Measurements from ENCODE around the gene CHSY1.
A peak's percentile ranks its signal among the peaks of the same experiment; 100 is the strongest.
"Not testable (repeated sequence)": the region's sequence is repeated elsewhere in the genome, so short reads cannot be mapped to it uniquely, and the experiment has no call there.

The CHSY1 gene

GRCh38 chr15:101138086-101138660 is 113.7 kb downstream of the CHSY1 start:
- DNase-seq (ENCODE audit: low spot score) = no peak
- no peak for FAIRE-seq

GRCh38 chr15:101137312-101137940 is 114.4 kb downstream of the CHSY1 start:
- DNase-seq (ENCODE audit: low spot score) (no peak), FAIRE-seq (no peak)

- FAIRE-seq = no peak
- DNase-seq (ENCODE audit: low spot score) = no peak
Measured at GRCh38 chr15:101136381-101137268, 115.2 kb downstream of the CHSY1 start.

- no peak for FAIRE-seq
- DNase-seq (ENCODE audit: low spot score) = no peak
Measured at GRCh38 chr15:101135532-101136166, 116.2 kb downstream of the CHSY1 start.

GRCh38 chr15:101134780-101135179 is 117.1 kb downstream of the CHSY1 start:
- FAIRE-seq = no peak

GRCh38 chr15:101133751-101134261 is 118.0 kb downstream of the CHSY1 start:
- DNase-seq (ENCODE audit: low spot score) = no peak
- no peak for FAIRE-seq

More at GRCh38 chr15:101134780-101135179, 117.1 kb downstream of the CHSY1 start:
- DNase-seq (ENCODE audit: low spot score) = no peak

- DNase-seq (ENCODE audit: low spot score) (no peak), FAIRE-seq (no peak)
Measured at GRCh38 chr15:101133181-101133460, 118.7 kb downstream of the CHSY1 start.

- no peak for FAIRE-seq
- DNase-seq (ENCODE audit: low spot score) = no peak
Measured at GRCh38 chr15:101132390-101133180, 119.3 kb downstream of the CHSY1 start.

- no peak for FAIRE-seq
- no peak for DNase-seq (ENCODE audit: low spot score)
Measured at GRCh38 chr15:101131489-101132389, 120.1 kb downstream of the CHSY1 start.

- no peak for FAIRE-seq
- DNase-seq (ENCODE audit: low spot score) = no peak
Measured at GRCh38 chr15:101129851-101130380, 121.9 kb downstream of the CHSY1 start.

- peak; percentile 90 for DNase-seq (ENCODE audit: low spot score)
- FAIRE-seq = peak; percentile 32
Measured at GRCh38 chr15:101128221-101129015, 123.4 kb downstream of the CHSY1 start.

- FAIRE-seq (peak; percentile 82), DNase-seq (ENCODE audit: low spot score) (peak; percentile 94)
Measured at GRCh38 chr15:101127506-101128076, 124.3 kb downstream of the CHSY1 start.

GRCh38 chr15:101126618-101127505 is 125.0 kb downstream of the CHSY1 start:
- peak; percentile 16 for DNase-seq (ENCODE audit: low spot score)
- FAIRE-seq = no peak

- FAIRE-seq = not testable (repeated sequence)
Measured at GRCh38 chr15:101125881-101126428, 125.9 kb downstream of the CHSY1 start.

More at GRCh38 chr15:101125881-101126428, 125.9 kb downstream of the CHSY1 start:
- DNase-seq (ENCODE audit: low spot score) = not testable (repeated sequence)
